GM19239 (cell line): Measurements from ENCODE around the gene COQ6.
"Not testable (repeated sequence)": the region's sequence is repeated elsewhere in the genome, so short reads cannot be mapped to it uniquely, and the experiment has no call there.

Experiments
- DNase-seq: peaks from one replicate; pipeline ENCODE4 v3.0.0; 2011; ENCODE audit warnings: low spot score; ENCODE audit not compliant: insufficient read length
- FAIRE-seq: peaks from 2 replicates; lab custom pipeline; 2011; peaks lifted over from hg19 to GRCh38; lab: Jason Lieb, UNC

COQ6 gene

DNA sequence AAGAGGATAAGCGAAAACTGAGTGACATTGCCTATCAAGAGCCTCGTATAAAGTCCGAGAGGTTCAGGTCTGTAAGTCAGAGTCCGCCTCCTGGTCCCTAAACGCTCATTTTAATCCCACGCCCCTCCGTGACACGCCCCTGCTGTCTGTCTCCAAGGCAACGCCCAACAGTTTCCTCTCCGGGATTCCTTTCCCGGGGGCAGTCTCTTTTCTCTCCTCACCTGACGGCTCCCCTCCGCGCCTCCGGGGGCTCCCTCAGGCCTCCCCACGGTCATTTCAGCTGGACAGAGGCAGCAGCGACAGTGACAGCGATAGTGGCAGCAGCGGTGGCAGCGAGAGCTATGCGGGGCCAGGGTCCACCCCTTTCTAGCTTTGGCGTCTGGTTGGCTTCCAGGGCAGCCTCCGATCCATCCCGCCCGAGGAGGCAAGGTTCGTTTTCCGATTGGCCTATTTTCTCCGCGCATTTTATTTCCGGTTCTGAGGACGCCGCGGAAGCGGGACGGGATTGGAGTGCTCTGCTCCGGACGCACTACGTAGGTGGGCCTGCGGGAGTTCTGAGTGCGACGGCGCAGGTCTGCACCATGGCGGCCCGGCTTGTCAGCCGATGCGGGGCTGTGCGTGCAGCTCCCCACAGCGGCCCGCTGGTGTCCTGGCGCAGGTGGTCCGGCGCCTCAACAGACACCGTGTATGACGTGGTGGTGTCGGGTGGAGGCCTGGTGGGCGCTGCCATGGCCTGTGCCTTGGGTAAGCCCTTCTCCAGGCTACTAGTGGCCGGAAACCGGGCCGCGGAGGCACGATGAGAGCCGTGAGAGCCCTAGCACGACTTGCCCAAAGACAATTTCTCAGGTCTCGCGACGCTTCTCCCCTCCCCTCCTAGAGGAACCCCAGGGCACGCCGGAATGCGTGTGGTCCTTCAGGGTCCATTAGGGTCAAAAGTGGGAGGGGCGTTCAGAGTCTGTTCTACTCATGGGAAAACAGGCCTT, at the start of gene COQ6, which contains the start of gene FAM161B:
Gene COQ6 (plus strand): TSS at position 551 of the 983 bp plus-strand sequence. CDS start 31 bp downstream, at position 582.
Gene FAM161B (minus strand): TSS at position 343 of the 983 bp plus-strand sequence. CDS start 68 bp downstream, at position 275.
- FAIRE-seq = peak; percentile 96
- peak; percentile 76 for DNase-seq

- FAIRE-seq (no peak), DNase-seq (no peak)
Measured at GRCh38 chr14:73903028-73903427, 47.1 kb upstream of the COQ6 start.

GRCh38 chr14:73909681-73910080, 40.4 kb upstream of the COQ6 start:
- DNase-seq (no peak), FAIRE-seq (no peak)

GRCh38 chr14:73913256-73913655, 36.8 kb upstream of the COQ6 start:
- FAIRE-seq = no peak
- DNase-seq = no peak

GRCh38 chr14:73916324-73916723, 33.8 kb upstream of the COQ6 start:
- DNase-seq (no peak), FAIRE-seq (no peak)

GRCh38 chr14:73919457-73919856, 30.6 kb upstream of the COQ6 start:
- not testable (repeated sequence) for FAIRE-seq, DNase-seq

GRCh38 chr14:73924337-73924736, 25.8 kb upstream of the COQ6 start:
- FAIRE-seq = no peak
- DNase-seq = no peak

DNA sequence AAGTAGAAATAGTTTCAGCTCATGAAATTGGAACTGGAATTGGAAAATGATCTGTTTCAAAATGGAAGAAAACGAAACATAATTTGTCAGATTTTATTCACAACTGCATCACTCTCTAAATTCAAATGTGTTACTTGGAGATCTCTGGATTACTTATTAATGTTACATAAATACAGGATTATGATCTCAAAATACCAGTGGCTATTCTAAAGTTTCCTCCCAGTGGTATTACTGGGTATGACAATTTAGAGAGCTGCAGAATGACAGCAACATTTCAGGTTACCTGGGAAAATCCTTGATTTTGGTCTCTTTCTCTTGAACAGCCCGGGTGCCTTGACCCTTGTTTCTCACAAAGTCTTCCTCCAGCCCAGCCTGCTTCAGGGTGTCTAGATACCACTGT, 14.4 kb upstream of the COQ6 start:
- no peak for FAIRE-seq

DNA sequence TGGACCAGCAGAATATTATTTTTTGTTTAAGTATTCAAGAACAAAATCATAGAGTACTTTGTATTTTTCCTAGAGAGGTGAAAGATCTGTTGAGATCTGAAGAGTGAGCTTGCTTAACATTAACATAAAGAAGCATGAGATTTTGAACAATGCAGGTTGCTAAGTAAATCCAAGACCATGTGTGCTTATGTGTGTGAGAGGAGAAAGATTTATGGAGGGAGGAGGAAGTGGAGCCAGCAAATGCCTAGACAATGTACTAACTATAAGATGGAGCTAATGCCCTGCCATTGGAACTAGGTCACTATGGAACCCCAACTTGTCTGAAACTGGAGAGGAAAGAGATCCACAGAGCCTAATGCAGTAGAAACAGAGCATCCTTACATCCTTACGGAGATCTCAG, 13.6 kb upstream of the COQ6 start:
- no peak for DNase-seq
- no peak for FAIRE-seq

More for the DNA sequence above, 14.4 kb upstream of the COQ6 start:
- no peak for DNase-seq

- DNase-seq (no peak), FAIRE-seq (no peak)
Measured at GRCh38 chr14:73937012-73937411, 13.1 kb upstream of the COQ6 start.

GRCh38 chr14:73942180-73942579, 7.9 kb upstream of the COQ6 start:
- DNase-seq (no peak), FAIRE-seq (no peak)

GRCh38 chr14:73943083-73943482, 7.0 kb upstream of the COQ6 start:
- no peak for DNase-seq
- FAIRE-seq = no peak

DNA sequence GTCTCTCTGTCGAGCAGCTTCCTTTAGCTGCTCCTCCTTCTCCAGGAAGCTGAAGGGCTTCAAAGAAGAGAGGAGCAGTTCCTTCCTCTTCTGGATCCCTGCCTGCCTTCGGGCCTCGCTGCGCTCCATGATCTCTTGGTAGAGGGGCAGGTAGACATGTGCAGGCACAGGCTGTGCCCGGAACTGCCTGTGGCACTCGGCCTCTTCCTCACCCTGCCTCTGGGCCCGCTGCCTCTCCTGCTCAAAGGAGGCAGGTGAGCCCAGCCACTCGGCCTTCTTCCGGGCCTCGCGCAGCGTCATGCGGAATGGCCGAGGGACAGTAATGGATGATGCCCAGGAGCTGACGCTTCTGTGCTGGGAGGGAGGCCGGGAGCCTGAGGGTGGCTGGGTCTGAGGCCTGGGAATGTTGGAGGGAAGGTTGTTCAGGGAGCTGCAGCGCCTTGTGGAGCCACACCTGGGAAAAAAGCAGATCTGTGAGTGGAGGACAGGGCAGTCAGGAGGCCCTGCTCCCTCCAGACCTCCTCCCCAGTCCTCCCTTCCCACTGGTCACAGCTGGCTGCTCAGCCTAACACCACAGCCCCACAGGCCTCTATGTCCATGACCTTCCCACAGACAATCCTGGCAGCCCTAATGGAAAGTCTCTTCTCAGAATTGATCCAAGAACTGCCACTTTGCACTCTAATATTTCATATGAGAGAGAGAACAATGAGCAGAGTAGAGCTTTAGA, 5.5 kb upstream of the COQ6 start:
- DNase-seq (no peak), FAIRE-seq (no peak)

- no peak for FAIRE-seq
Measured at GRCh38 chr14:73945159-73945670, 4.9 kb upstream of the COQ6 start.

GRCh38 chr14:73953731-73954130, 3.6 kb downstream of the COQ6 start:
- DNase-seq (no peak), FAIRE-seq (no peak)

More at GRCh38 chr14:73945159-73945670, 4.9 kb upstream of the COQ6 start:
- no peak for DNase-seq

- DNase-seq = no peak
Measured at GRCh38 chr14:73955674-73956073, 5.6 kb downstream of the COQ6 start.

DNA sequence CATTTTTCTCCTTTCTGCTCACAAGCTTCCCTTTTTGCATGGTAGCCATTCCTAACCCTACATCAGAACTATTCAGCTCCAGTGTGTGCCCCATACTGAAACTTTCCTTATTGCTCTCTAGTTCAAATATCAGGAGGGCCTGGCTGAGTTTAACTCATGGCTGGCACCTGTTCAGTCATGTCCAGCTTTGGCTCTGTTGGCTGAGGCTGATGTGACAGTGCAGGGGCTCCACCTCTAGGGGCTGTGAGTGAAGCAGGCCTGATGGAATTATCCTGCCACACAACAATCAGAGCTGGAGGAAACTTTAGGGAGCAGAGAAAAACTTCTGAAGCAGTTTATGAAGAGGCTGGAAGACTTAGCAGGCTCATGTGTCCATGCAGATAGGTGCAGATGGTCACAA, 8.5 kb downstream of the COQ6 start:
- FAIRE-seq (no peak), DNase-seq (no peak)

More at GRCh38 chr14:73955674-73956073, 5.6 kb downstream of the COQ6 start:
- no peak for FAIRE-seq

- FAIRE-seq (no peak), DNase-seq (no peak)
Measured at GRCh38 chr14:73961192-73961591, 11.1 kb downstream of the COQ6 start.

- FAIRE-seq = no peak
- DNase-seq = no peak
Measured at GRCh38 chr14:73965216-73965615, 15.1 kb downstream of the COQ6 start.

- no peak for DNase-seq
- FAIRE-seq = no peak
Measured at GRCh38 chr14:73968885-73969284, 18.8 kb downstream of the COQ6 start.

GRCh38 chr14:73973497-73973896, 23.4 kb downstream of the COQ6 start:
- DNase-seq (no peak), FAIRE-seq (no peak)
